C4-2B (cell line): ENCODE data around the gene FNDC1.

Experiments used
- ZFX ChIP-seq: fragments of 450-650 bp; IDR thresholded peaks from 2 replicates; pipeline ENCODE4 v1.6.1; 2017
- TF ChIP-seq, protein P1 (sequence below): fragments of 450-650 bp; conservative IDR thresholded peaks from 2 replicates; pipeline ENCODE4 v1.5.1; 2017; ENCODE audit warnings: mild to moderate bottlenecking

DNA sequence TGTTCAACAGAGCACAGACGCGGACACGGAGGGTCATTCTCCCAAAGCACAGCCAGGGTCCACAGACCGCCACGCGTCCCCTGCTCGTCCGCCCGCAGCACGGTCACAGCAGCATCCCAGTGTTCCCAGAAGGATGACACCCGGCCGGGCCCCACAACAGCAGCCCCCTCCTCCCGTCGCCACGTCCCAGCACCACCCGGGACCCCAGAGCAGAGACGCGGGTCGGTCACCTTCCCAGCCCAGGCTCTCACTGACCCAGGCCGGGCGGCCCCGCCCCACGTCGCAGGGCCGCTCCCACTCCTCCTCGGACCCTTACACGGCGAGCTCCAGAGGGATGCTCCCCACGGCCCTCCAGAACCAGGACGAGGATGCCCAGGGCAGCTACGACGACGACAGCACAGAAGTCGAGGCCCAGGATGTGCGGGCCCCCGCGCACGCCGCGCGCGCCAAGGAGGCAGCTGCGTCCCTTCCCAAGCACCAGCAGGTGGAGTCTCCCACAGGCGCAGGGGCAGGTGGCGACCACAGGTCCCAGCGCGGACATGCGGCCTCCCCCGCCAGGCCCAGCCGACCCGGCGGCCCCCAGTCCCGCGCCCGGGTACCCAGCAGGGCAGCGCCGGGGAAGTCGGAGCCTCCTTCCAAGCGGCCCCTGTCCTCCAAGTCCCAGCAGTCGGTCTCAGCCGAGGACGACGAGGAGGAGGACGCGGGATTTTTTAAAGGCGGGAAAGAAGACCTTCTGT lies 64.3 kb downstream of the FNDC1 start:
- TF ChIP-seq, protein P1, sequence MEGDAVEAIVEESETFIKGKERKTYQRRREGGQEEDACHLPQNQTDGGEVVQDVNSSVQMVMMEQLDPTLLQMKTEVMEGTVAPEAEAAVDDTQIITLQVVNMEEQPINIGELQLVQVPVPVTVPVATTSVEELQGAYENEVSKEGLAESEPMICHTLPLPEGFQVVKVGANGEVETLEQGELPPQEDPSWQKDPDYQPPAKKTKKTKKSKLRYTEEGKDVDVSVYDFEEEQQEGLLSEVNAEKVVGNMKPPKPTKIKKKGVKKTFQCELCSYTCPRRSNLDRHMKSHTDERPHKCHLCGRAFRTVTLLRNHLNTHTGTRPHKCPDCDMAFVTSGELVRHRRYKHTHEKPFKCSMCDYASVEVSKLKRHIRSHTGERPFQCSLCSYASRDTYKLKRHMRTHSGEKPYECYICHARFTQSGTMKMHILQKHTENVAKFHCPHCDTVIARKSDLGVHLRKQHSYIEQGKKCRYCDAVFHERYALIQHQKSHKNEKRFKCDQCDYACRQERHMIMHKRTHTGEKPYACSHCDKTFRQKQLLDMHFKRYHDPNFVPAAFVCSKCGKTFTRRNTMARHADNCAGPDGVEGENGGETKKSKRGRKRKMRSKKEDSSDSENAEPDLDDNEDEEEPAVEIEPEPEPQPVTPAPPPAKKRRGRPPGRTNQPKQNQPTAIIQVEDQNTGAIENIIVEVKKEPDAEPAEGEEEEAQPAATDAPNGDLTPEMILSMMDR = no peak
- no peak for TF ChIP-seq ZFX
